Kidney (tissue), 14 donors: ENCODE measurements around the gene C19orf81. TPM values are rescaled to one million over a fixed set of nuclear protein-coding genes. Genes with fewer than 3 reads are reported as not detected.

Source experiments
- DNase-seq, 5 donors: peaks; one replicate each; pipeline ENCODE4 v3.0.0-alpha.2; 2013 to 2020
- FAIRE-seq: peaks from 2 replicates; lab custom pipeline; 2012; peaks lifted over from hg19 to GRCh38; lab: Jason Lieb, UNC
- H3K27ac ChIP-seq, 2 donors: one replicate each; pipeline ENCODE4 v1.7.0; 2013; ENCODE audit warnings: low read depth in 2 of 2, low read length in 2 of 2, inconsistent platforms in 1 of 2
- H3K27me3 ChIP-seq: one replicate; pipeline ENCODE4 v1.7.1; 2013; ENCODE audit warnings: low read length, inconsistent platforms; ENCODE audit not compliant: control insufficient read depth, insufficient read depth
- H3K36me3 ChIP-seq, 3 donors: one replicate each; pipeline versions ENCODE4 v1.7.0 to v1.7.1; 2013; ENCODE audit warnings: low read length in 3 of 3, control low read depth in 1 of 3, inconsistent platforms in 1 of 3; ENCODE audit not compliant: insufficient read depth in 3 of 3, control insufficient read depth in 2 of 3
- H3K4me1 ChIP-seq, 3 donors: one replicate each; pipeline versions ENCODE4 v1.7.0 to v1.7.1; 2013; ENCODE audit warnings: low read length in 3 of 3, inconsistent platforms in 1 of 3, low read depth in 1 of 3; ENCODE audit not compliant: control insufficient read depth in 2 of 3, insufficient read depth in 2 of 3
- H3K4me3 ChIP-seq, 3 donors: one replicate each; pipeline versions ENCODE4 v1.7.0 to v1.8.1; 2013; ENCODE audit warnings: low read length in 3 of 3, control low read depth in 1 of 3, inconsistent platforms in 1 of 3
- H3K9ac ChIP-seq, 3 donors: one replicate each; pipeline versions ENCODE4 v1.7.0 to v1.7.1; 2013; ENCODE audit warnings: low read length in 3 of 3, control low read depth in 1 of 3, inconsistent platforms in 1 of 3
- H3K9me3 ChIP-seq, 3 donors: one replicate each; pipeline versions ENCODE4 v1.7.0 to v1.7.1; 2013; ENCODE audit warnings: low read length in 3 of 3, control low read depth in 1 of 3, inconsistent platforms in 1 of 3; ENCODE audit not compliant: control insufficient read depth in 2 of 3, insufficient read depth in 1 of 3
- CTCF ChIP-seq: IDR thresholded peaks from 3 replicates; pipeline ENCODE4 v1.5.1; 2012; ENCODE audit warnings: mild to moderate bottlenecking, moderate library complexity, borderline replicate concordance; ENCODE audit not compliant: insufficient read depth; ENCODE audit errors: extremely low read depth
- intact Hi-C: fragments of 100-400 bp; cut with DNase I; formaldehyde crosslinking; loops from one replicate; pipeline ENCODE4 v1.11.1; 2022
- polyA plus RNA-seq: library from polyadenylated mRNA; stranded (reverse); fragments of 350-450 nt; fragmentation: Illumina TruSeq; extraction: RNeasy Lipid Tissue Mini Kit (QIAGEN cat#74804); gene quantifications from one replicate; pipeline ENCODE4 v1.2.3, GENCODE V29; 2014; ENCODE audit warnings: low read depth, low replicate concordance; ENCODE audit not compliant: insufficient read depth
- total RNA-seq: library from RNA; stranded (reverse); fragmentation: NEBNext Ultra II Directional; extraction: Animal tissue kit (Norgen Biotek cat#: 25700); gene quantifications from one replicate; pipeline ENCODE4 v1.2.1, GENCODE V29; 2021
- donor health status: control.
- donor health status: control.
- donor health status: control.
- donor health status: control.
- donor health status: control.
- donor health status: DM: yes; HTN: yes; CAD: no.
- donor health status: Normal renal cell carcinoma (clear cell type).

Gene C19orf81
- total and polyA plus RNA-seq, 2 donors from 2014 or later: 1.6 to 3.0 TPM

DNA sequence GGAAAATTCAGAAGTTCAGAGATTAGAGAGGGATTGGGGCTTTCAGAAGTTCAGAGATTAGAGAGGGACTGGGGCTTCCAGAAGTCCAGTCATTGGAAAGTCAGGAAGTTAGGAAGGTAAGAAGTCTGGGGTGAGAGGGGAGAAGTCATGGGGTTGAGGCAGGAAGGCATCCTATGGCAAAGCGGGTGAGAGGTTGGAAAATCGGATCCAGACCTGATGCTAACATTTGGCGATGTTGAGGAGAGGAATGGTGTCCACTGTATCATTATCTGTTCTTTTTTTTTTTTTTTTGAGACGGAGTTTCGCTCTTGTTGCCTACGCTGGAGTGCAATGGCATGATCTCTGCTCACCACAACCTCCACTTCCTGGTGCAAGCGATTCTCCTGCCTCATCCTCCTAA is 20.7 kb upstream of the C19orf81 start:
- Histone ChIP-seq H3K27me3 (no peaks in the 10 kb centered on the region), H3K36me3 (no peaks in the 10 kb centered on the region), H3K4me1 (no peaks in the 10 kb centered on the region), H3K4me3 (no peak overlapping the region), H3K9me3 (peaks cover 0 to under 1% (median 0%) of the 10 kb centered on the region in 3 donors), H3K9ac (no peak overlapping the region), H3K27ac (no peak overlapping the region)
- DNase-seq (no peak), FAIRE-seq (no peak)
- intact Hi-C loops: no loop called here
- TF ChIP-seq CTCF: no peak

DNA sequence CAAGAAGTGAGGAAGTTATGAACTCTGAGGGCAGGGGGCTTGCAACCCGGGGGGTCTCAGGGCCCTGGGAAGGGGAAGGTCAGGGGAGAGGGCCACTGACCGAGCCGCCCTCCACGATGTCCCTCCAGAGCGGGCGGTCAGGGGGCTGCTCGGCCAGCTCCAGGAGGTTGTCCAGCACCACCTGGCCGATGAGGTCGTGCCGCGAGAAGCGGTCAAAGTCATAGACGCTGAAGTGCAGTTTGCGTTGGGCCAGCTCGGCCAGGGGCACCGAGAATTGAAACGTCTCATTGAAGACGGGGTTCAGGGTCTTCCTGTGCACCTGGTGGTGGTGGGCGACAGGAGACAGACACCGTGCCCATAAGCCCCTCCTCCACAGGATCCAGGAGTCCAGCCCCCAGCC is 20.1 kb upstream of the C19orf81 start:
- Histone ChIP-seq H3K27me3 (no peaks in the 10 kb centered on the region), H3K4me3 (no peak overlapping the region)

GRCh38 chr19:50629801-50630200 is 19.4 kb upstream of the C19orf81 start:
- DNase-seq (no peak), FAIRE-seq (no peak)
- Histone ChIP-seq H3K9ac (no peak overlapping the region), H3K27me3 (no peaks in the 10 kb centered on the region), H3K27ac (no peak overlapping the region), H3K36me3 (no peaks in the 10 kb centered on the region), H3K4me3 (no peak overlapping the region), H3K4me1 (no peaks in the 10 kb centered on the region), H3K9me3 (peaks cover 0 to 12% (median 6%) of the 10 kb centered on the region in 3 donors)
- no peak for TF ChIP-seq CTCF
- intact Hi-C loops: no loop called here

More for the DNA sequence above, 20.1 kb upstream of the C19orf81 start:
- DNase-seq: no peak
- Histone ChIP-seq H3K36me3 (no peaks in the 10 kb centered on the region), H3K4me1 (no peaks in the 10 kb centered on the region), H3K9me3 (peaks cover 0 to 7% (median 5%) of the 10 kb centered on the region in 3 donors), H3K9ac (no peak overlapping the region), H3K27ac (no peak overlapping the region)
- intact Hi-C loops: no loop called here
- no peak for TF ChIP-seq CTCF
- FAIRE-seq: no peak
